CD1c-positive myeloid dendritic cell (primary cell): Measurements from ENCODE around the gene UAP1L1.
A peak's percentile ranks its signal among the peaks of the same experiment; 100 is the strongest.

ENCODE experiments used
- DNase-seq: peaks from one replicate; pipeline ENCODE4 v3.0.0-alpha.2; 2016; ENCODE audit errors: extremely low spot score

The UAP1L1 gene

GRCh38 chr9:137042751-137043727, 34.3 kb upstream of the UAP1L1 start:
- no peak for DNase-seq

GRCh38 chr9:137044037-137044436, 33.3 kb upstream of the UAP1L1 start:
- DNase-seq: no peak

- DNase-seq: peak; percentile 16
Observed at GRCh38 chr9:137044502-137045177, 32.7 kb upstream of the UAP1L1 start.

GRCh38 chr9:137045294-137046087, 31.8 kb upstream of the UAP1L1 start:
- no peak for DNase-seq

- peak; percentile 82 for DNase-seq
Observed at GRCh38 chr9:137046088-137046787, 31.1 kb upstream of the UAP1L1 start, which contains the start of gene NPDC1. Gene NPDC1, minus strand, starts transcription at chr9:137046177. Its CDS starts 188 bp downstream, at chr9:137045989.

GRCh38 chr9:137048655-137049543, 28.4 kb upstream of the UAP1L1 start:
- DNase-seq: no peak

- DNase-seq: peak; percentile 59
Observed at GRCh38 chr9:137049544-137050449, 27.5 kb upstream of the UAP1L1 start.

GRCh38 chr9:137050570-137050969, 26.7 kb upstream of the UAP1L1 start:
- no peak for DNase-seq

- DNase-seq: no peak
Observed at GRCh38 chr9:137051145-137051724, 26.1 kb upstream of the UAP1L1 start.

- DNase-seq: no peak
Observed at GRCh38 chr9:137052293-137052692, 25.0 kb upstream of the UAP1L1 start.

- no peak for DNase-seq
Observed at GRCh38 chr9:137052998-137053943, 24.0 kb upstream of the UAP1L1 start.

GRCh38 chr9:137053944-137054931, 23.1 kb upstream of the UAP1L1 start, which contains the start of gene ENTPD2:
Gene ENTPD2, minus strand, starts transcription at chr9:137054061. Its CDS starts 64 bp downstream, at chr9:137053997.
- no peak for DNase-seq

- no peak for DNase-seq
Observed at GRCh38 chr9:137054932-137055384, 22.4 kb upstream of the UAP1L1 start.

- DNase-seq: no peak
Observed at GRCh38 chr9:137055385-137056364, 21.6 kb upstream of the UAP1L1 start.
